Measurements from ENCODE around the gene KCNG4.

DNA sequence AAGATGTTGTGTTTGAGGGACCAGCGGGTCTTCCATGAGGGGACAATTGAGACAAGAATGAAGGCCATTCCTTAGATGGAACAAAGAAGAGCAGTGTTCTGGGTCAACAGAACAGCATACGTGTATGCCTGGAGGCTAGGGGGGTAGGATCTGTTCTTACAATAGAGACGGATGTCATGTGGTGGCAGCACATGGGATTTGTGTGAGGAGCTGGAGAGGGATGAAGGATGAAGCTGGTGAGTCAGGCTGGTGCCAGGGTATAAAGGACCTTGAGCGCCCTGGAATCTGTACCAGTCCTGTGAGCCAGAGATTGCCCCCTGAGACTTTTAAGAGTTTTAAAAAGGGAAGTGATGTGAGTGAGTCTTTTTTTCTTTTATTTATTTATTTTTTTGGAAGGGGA lies 32.1 kb upstream of the KCNG4 start:
- TF ChIP-seq, protein P1, sequence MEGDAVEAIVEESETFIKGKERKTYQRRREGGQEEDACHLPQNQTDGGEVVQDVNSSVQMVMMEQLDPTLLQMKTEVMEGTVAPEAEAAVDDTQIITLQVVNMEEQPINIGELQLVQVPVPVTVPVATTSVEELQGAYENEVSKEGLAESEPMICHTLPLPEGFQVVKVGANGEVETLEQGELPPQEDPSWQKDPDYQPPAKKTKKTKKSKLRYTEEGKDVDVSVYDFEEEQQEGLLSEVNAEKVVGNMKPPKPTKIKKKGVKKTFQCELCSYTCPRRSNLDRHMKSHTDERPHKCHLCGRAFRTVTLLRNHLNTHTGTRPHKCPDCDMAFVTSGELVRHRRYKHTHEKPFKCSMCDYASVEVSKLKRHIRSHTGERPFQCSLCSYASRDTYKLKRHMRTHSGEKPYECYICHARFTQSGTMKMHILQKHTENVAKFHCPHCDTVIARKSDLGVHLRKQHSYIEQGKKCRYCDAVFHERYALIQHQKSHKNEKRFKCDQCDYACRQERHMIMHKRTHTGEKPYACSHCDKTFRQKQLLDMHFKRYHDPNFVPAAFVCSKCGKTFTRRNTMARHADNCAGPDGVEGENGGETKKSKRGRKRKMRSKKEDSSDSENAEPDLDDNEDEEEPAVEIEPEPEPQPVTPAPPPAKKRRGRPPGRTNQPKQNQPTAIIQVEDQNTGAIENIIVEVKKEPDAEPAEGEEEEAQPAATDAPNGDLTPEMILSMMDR (IDR thresholded peaks at IDR 0.05) = no peak
- no peak for TF ChIP-seq POLR2AphosphoS5 (IDR thresholded peaks at IDR 0.05; ENCODE audit: low read depth, low read length)
